GM19043 (cell line): ENCODE results near the gene ABCB1.
A peak's percentile ranks its signal among the peaks of the same experiment; 100 is the strongest.
"Not testable (repeated sequence)": the region's sequence is repeated elsewhere in the genome, so short reads cannot be mapped to it uniquely, and the experiment has no call there.

Experiments used
- ATAC-seq: cut with Tn5 transposase; IDR thresholded peaks from one replicate; pipeline ENCODE4 v1.9.1; 2021; ENCODE audit warnings: low read depth; ENCODE audit not compliant: unreplicated experiment

ABCB1 gene

GRCh38 chr7:87474533-87475358 lies 125.9 kb downstream of the ABCB1 start:
- peak; percentile 68 for ATAC-seq

GRCh38 chr7:87473986-87474385 lies 126.7 kb downstream of the ABCB1 start:
- ATAC-seq: no peak

DNA sequence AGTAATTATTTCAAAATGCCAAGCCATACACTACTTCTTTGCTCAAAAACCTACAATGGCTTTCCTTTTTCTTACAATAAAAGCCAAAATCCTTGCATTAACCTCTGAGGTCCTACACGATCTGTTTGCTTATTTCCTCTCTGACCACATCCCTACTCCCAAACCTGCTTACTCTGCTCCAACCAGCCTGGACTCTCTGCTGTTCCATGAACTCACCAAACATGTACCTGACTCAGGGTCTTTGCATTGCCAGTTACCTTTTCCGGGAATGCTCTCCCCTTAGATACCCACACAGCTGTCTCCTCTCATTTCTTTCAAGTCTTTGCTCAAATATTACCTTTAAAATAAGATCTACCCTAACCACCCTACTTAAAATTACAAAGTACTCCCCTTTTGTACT lies 127.5 kb downstream of the ABCB1 start:
- ATAC-seq: no peak

GRCh38 chr7:87471473-87471872 lies 129.2 kb downstream of the ABCB1 start:
- no peak for ATAC-seq

DNA sequence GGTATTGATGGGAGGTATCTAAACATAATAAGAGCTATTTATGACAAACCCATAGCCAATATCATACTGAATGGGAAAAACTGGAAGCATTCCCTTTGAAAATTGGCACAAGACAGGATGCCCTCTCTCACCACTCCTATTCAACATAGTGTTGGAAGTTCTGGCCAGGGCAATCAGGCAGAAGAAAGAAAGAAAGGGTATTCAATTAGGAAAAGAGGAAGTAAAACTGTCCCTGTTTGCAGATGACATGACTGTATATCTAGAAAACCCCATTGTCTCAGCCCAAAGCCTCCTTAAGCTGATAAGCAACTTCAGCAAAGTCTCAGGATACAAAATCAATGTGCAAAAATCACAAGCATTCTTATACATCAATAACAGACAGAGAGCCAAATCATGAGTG lies 131.5 kb downstream of the ABCB1 start:
- not testable (repeated sequence) for ATAC-seq

DNA sequence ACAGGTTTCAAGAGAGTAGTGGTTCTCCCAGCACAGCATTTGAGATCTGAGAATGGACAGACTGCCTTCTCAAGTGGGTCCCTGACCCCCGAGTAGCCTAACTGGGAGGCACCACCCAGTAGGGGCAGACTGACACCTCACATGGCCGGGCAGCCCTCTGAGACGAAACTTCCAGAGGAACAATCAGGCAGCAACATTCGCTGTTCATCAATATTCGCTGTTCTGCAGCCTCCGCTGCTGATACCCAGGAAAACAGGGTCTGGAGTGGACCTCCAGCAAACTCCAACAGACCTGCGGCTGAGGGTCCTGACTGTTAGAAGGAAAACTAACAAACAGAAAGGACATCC lies 135.2 kb downstream of the ABCB1 start:
- ATAC-seq: not testable (repeated sequence)

- ATAC-seq: not testable (repeated sequence)
Observed at GRCh38 chr7:87464830-87465533, 135.7 kb downstream of the ABCB1 start.

DNA sequence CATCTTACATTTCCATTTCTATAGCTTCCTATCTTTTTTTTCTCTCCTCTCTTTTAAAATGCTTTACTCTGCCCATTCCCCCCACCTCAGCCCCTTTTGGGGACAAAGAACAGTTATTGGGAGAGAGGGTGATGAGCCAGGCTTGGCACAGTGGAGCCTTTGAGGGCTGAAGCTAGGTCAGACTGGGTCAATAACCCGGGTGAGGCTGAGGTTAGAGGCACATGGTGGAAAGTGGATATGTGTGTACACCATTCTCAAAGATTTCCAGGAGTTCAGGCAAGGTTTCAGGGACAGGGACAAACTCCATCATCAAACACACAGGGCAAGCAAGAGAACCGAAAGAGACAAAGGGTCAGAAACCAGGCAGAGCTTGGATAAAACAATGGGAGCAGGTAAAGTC lies 136.7 kb downstream of the ABCB1 start:
- no peak for ATAC-seq

DNA sequence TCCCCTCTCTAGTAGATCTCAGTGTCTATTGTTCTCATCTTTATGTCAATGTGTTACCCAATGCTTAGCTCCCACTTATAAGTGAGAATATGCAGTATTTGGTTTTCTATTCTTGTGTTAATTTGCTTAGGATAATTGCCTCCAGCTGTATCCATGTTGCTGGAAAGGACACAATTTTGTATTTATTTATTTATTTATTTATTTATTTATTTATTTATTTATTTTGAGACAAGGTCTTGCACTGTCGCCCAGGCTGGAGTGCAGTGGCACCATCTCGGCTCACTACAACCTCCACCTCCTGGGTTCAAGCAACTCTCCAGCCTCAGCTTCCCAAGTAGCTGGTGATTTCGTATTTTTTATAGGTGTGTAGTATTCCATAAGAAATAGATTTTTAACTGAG lies 140.2 kb downstream of the ABCB1 start:
- not testable (repeated sequence) for ATAC-seq

DNA sequence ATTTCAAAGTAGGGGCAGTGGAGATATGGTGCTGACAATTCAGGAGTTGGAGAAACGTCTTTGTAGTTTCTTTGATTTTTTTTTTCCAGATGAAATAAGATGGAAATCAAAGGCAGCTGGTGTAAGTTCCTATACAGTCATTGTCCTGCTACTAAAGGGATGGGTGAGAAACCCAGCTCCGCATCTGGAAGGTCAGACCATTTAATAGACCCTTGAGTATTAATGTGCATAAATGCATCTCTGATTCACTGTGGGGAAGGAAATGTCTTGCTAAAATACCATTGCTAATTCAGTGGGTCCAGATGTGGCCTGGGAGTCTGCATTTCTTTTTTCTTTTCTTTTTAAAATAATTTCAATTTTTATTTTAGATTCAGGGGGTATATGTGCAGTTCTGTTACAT lies 140.7 kb downstream of the ABCB1 start:
- no peak for ATAC-seq

DNA sequence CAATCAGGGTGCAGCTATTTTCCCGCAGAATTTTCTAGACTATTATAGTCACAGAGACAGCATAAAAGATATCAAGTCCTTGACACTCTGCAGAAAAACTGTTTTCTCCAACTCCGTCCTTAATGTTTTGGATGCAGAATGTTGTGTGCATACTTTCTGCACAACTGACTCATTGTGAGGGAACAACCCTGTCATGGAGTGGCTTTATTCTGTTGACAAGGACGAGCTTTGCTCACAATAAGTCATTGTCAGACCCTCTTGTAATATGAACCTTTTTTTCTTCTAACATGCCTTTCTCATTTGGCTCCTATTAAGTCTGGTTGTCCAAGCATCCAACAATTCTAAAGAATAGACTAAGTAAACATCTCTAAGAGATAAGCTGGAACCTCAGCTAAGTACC lies 142.5 kb downstream of the ABCB1 start:
- ATAC-seq: no peak

GRCh38 chr7:87456247-87456646 lies 144.4 kb downstream of the ABCB1 start:
- ATAC-seq: no peak
